Putamen (tissue), 1 donor: ENCODE data around the gene SRGAP1.
"Not testable (repeated sequence)": the region's sequence is repeated elsewhere in the genome, so short reads cannot be mapped to it uniquely, and the experiment has no call there.

ENCODE experiments used
- DNase-seq: peaks from one replicate; pipeline ENCODE4 v3.0.0-alpha.2; 2016; ENCODE audit warnings: low spot score

Gene SRGAP1

DNA sequence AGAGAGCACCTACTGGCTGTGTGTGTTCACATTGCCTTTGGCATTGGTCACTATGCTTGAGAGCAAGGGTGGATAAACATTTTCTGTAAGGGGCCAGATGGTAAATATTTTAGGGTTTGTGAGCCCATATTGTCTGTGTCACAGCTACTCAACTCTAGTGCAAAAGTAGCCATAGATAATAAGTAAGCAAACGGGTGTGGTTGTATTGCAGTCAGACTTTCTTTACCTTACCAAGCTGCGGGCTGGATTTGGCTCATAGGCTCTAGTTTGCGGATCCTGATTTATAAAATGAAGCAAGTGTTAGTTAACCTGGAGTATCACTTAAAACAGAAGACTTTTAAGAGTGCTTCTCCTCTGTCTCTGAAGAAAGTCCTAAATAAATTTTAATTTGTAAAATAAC is 208.6 kb downstream of the SRGAP1 start:
- no peak for DNase-seq

- no peak for DNase-seq
These were observed 209.6 kb downstream of the SRGAP1 start for GRCh38 chr12:64054079-64054520.

DNA sequence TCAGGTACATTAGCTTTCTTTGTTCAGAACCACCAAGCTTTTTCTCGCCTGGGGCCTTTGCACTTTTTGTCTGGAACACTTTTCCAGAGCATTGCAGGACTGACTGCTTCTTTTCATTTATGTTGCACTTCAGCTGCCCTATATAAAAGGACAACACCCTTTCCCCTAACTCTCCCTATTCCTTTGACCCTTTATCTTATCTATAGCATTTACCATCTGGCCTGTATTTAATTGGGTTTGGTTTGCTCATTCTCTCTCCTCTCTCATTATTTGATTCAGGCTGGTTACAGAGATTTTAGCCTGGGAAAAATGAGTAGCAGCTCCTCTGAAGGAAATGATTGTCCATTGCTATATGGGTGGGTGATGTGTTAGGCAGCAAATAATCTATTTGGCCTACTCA is 212.2 kb downstream of the SRGAP1 start:
- DNase-seq, result no peak

GRCh38 chr12:64057706-64058105 is 213.2 kb downstream of the SRGAP1 start:
- DNase-seq, result no peak

DNA sequence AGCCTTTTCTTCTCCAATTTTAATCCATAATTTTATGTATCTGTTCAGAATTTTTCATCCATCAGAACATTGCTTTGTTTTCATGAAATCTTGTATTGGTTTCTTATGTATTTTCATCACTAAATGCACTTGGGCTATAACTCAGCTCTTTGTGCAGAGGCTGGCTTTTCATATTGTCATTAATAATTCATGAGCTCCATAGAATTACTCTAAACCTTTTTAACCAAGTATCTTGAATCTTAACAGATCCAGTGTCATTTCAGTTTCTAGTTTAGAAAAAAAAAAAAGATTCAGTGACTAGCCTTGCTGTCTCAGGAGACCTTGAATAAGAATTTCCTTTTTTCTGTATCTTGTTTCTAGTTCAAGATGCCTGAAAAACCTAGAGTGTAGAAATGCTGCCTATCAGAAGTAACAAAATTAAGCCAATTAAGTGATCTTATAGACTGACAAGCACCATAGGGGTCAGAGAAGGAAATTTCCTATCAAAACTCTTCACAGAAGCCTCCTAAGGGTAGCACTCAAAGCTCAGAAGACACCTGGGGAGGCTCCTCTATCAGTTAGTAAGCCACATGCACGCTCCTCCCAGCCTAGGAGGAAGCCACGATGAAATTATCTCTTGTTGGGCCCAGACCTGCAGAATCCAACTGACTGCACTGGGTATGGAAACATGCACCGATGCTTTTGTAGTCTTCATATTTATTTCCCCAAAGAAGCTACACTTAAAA is 214.2 kb downstream of the SRGAP1 start:
- DNase-seq, result no peak

- DNase-seq, result peak; percentile 45
These were observed 215.2 kb downstream of the SRGAP1 start for GRCh38 chr12:64059685-64060084.

DNA sequence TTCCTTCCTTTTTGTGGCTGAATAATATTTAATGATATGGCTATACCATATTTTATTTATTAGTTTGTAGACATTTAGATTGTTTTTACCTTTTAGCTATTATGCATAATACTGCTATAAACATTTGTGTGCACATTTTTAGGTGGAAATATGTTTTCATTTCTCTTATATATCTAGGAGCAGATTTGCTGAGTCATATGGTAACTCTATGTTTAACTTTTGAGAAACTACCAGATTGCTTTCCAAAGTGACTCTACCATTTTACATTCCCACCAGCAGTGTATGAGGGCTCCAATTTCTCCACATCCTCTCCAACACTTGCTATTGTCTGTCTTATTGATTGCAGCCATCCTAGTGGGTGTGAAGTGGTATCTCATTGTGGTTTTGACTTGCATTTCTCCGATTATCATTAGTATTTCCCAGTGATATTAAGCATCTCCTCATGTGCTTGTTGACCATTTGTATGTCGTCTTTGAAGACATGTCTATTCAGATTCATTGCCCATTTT is 217.4 kb downstream of the SRGAP1 start:
- DNase-seq, result no peak

DNA sequence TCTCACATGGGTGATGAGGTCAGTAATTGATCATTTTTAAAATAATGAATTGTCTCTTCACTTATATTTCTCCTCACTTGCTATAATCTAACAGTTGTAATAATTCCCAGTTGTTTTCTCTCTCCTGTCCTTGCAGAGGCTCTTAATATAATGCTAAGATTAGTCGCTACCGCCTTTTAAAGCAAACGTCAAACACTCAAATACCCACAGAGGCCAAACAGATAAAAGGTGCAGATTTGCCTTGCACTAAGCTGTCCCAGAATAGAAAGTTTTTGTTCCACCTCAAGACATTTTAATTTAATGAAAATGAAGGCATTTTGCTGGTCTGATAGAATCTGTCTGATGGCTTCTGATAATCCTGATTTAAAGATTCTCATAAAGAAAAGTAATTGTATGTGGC is 218.6 kb downstream of the SRGAP1 start:
- DNase-seq, result no peak

DNA sequence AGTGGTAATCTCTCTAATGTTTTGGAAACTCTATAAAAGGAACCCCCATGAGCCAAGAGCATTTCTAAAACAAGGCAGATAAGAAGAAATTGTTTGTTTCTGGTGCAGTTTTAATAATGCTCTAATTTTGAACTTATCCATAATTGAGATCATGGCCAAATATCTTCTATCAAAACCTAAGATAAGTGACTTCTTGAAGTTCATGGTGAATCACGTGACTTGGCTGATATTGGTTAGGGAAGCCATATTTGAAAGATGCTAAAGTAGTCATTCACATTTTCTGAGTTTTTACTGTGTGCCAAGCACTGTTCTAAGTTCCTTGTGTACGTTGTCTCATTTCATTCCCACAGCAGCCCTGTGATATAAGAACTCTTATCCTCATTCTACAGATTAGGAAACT is 219.7 kb downstream of the SRGAP1 start:
- no peak for DNase-seq

GRCh38 chr12:64064706-64065105 is 220.2 kb downstream of the SRGAP1 start:
- no peak for DNase-seq

DNA sequence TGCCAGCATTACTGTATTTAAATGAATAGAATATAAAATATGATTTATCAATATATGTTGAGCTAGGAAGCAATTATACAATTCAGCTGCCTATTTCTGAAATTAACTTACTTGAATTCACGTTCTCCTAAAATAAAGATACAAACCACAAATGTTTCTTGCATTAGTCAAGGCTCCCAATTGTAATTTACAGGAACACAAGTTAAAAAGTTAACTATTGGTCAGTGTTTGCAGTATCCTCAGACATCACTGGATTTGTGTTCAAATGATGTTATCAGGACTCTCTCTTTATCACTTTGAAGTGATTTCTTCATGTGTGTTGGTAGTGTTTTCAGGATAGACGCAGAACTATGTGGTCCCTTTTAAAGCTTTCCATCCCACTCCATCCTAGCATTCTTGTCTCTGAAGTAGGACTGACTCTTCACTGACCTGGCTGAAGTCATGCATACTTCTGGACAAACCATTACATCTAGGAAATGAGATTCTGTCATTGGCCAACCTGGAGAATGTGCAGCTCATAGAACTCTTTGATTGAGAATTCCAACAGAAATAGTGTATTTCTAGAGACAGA is 221.5 kb downstream of the SRGAP1 start:
- DNase-seq, result no peak

GRCh38 chr12:64066776-64067175 is 222.3 kb downstream of the SRGAP1 start:
- DNase-seq, result no peak

DNA sequence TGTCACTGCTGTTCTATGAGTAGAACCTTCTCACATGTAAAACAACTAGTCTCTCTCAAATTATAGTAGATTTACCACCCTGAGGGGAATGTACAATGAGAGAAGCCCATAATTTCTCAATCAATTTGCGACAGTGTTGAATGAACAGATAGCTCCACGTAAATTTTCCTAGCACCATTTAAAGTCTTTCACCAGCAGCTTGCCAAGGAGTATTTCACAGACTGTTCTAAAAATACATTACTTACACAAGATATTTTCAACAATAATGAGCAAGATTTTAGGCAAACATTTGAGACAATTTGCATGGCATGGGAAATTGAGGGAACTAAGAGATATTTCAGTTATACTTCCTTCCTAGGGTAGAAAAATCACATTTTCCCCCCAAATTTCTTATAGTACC is 226.0 kb downstream of the SRGAP1 start:
- no peak for DNase-seq

DNA sequence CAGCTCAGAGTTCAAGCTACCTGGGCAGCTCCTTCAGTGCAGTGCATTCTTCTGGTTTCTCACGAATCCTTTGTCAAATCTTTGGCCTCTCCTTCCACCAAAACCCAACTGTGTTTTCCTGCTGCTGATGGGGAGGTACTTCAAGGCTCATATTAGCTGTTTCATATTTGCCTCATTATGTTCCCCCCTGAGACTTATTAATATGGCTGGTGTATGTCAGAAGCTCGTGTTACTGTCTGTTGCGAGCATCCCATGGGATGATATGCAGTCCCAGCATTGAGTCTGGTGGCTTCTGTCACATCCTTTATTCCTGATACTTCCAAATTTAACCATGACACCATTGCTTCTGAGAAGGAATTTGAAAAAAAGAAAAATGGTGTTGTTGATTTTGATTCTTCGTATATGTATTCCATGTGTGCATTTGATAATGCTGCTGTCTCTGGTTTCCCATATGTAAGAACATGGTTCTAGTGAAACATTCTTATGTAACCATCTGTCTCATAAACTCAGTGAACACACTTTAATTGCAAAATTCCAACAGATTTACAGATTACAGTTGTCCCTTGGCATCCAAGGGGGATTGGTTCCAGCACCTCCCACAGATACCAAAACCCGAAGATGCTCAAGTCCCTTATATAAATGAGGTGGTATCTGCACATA is 228.5 kb downstream of the SRGAP1 start:
- no peak for DNase-seq

- not testable (repeated sequence) for DNase-seq
These were observed 232.1 kb downstream of the SRGAP1 start for GRCh38 chr12:64076565-64076964.

- no peak for DNase-seq
These were observed 233.4 kb downstream of the SRGAP1 start for GRCh38 chr12:64077922-64078321.

GRCh38 chr12:64080319-64081007 is 236.0 kb downstream of the SRGAP1 start:
- DNase-seq, result no peak

- DNase-seq, result no peak
These were observed 236.5 kb downstream of the SRGAP1 start for GRCh38 chr12:64081008-64081404.

GRCh38 chr12:64082116-64082515 is 237.6 kb downstream of the SRGAP1 start:
- no peak for DNase-seq

DNA sequence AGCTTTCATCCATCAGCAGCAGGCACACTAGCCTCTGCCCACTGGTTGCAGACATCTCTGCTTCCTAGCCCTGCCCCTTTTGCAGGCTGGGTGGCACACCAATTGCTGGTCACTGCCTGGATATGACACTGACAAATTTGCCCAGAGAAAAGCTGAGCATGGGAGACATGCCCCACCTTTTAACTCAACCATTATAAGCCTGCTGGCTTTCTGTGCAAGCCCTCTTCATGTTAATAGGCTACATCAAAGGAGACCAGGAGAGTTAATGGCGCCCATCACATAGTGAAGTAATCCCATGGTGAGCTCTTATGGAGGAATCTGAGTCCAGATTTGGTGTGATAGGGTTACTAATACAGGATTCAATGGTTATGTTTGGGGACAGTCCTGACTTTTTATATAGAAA is 238.4 kb downstream of the SRGAP1 start:
- no peak for DNase-seq

DNA sequence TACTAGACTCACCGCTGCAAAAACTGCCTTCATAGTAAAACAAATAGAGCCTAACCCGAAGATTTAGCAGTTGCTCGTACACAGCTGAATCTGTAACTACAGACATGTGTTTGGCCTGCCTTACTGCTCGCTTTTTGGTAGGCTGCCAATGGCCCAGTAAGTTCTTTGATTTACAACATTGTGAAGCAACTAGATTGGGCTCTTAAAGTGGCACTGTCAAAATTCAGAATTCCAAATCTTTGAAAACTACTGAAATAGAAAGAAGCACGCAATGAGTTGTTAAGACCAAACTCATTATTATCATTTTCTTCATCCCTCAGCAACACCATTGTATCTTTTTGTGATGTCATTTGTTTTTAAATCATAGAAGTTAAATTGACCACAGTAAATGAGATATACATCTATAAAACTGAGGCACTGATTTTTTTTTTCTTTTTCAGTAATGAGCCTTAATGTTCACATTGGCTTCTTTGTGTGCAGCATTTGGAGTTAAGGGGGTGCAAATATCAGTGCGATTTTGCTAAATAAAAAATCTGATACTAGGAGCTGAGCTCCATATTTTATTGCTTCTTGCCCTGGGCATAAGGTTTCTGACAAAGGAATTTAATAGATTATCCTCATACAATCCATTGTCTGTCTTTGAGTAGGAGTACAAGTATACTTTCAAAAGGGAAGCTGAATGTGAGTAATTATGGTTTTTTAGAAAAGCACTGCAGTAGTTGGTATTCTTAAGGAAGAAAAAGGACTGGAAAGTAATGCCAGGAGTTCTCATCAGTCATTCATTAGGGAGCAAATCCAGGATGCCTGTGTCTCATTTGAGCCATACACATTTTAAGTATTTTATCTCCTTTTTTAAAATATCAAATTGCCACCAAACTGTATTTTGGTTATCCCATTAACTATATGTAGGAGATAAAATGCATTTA is 239.0 kb downstream of the SRGAP1 start:
- peak; percentile 81 for DNase-seq

DNA sequence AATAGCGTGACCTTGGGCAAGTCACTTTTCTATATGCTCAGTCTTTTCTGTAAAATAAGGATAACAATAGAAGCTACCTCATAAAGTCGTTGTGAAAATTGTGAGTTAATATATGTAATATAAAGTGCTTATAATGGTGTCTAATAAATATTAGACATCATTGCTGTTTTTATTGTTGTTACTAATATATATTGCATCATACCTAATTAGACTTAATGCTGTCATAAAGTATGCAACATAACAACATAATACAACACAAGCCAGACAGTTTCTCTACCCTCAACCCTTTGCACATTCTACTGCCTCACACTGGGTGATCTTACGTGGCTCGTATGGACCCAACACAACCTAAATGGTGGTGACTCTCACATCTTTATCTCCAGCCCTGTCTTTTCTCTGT is 240.7 kb downstream of the SRGAP1 start:
- DNase-seq, result no peak
